Body of pancreas (tissue), 4 donors: ENCODE measurements around the gene MPND.

ENCODE experiments used
- POLR2A ChIP-seq, 3 donors: fragments of 450-650 bp; IDR thresholded peaks; one replicate each; pipeline ENCODE4 v1.6.1; 2016; ENCODE audit warnings: antibody characterized with exemption in 3 of 3, mild to moderate bottlenecking in 2 of 3
- TF ChIP-seq, protein P1 (sequence below), 7 experiments: fragments of 450-650 bp in 4 of 7; fragments of 200-600 bp in 3 of 7; sonication (generic) in 3 of 7; IDR thresholded peaks; one replicate each; pipeline ENCODE4 v1.5.1; 2016 to 2019; ENCODE audit warnings: antibody characterized with exemption in 7 of 7

DNA sequence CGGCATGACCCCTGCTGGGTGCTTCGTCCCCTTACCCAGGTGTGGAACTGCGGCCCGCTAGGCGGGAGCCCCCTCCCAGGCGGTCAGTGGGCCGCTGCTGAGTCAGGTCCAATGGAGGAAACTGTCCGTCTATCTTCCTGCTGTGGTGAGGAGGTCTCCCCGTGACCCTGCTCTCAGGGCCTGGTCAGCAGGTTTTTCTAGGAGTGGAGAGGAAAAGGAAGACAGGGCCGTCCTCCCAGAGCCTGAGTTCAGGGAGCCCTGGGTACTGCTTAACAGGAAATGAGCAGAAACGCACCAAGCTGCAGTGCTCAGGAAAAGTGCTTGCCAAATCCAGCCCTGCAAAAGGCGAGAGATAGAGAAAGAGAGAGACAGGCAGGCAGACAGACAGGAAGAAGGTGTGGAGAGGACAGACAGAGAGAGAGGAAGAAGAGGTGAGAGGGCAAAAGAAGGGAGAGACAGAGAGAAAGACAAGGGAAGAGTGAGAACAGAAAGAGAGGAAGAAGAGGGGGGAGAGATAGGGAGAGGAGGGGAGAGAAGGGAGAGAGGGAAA, 46.7 kb downstream of the MPND start:
- TF ChIP-seq, protein P1, sequence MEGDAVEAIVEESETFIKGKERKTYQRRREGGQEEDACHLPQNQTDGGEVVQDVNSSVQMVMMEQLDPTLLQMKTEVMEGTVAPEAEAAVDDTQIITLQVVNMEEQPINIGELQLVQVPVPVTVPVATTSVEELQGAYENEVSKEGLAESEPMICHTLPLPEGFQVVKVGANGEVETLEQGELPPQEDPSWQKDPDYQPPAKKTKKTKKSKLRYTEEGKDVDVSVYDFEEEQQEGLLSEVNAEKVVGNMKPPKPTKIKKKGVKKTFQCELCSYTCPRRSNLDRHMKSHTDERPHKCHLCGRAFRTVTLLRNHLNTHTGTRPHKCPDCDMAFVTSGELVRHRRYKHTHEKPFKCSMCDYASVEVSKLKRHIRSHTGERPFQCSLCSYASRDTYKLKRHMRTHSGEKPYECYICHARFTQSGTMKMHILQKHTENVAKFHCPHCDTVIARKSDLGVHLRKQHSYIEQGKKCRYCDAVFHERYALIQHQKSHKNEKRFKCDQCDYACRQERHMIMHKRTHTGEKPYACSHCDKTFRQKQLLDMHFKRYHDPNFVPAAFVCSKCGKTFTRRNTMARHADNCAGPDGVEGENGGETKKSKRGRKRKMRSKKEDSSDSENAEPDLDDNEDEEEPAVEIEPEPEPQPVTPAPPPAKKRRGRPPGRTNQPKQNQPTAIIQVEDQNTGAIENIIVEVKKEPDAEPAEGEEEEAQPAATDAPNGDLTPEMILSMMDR (IDR thresholded peaks at IDR 0.05): no peak
- no peak for TF ChIP-seq POLR2A (IDR thresholded peaks at IDR 0.05)
